Esophagus muscularis mucosa (tissue), 4 donors: Measurements from ENCODE around the gene HDGFL2.

Source experiments
- CTCF ChIP-seq, 3 experiments: fragments of 200-600 bp in 2 of 3; fragments of 450-650 bp in 1 of 3; sonication (generic) in 2 of 3; IDR thresholded peaks; one replicate each; pipeline ENCODE4 v1.5.1; 2017 to 2019; ENCODE audit warnings: antibody characterized with exemption in 3 of 3, mild to moderate bottlenecking in 2 of 3, moderate library complexity in 1 of 3
- EP300 ChIP-seq: sonication (generic); formaldehyde crosslinking; IDR thresholded peaks from one replicate; pipeline ENCODE4 v1.6.1; 2017; ENCODE audit warnings: antibody characterized with exemption
- POLR2A ChIP-seq: fragments of 450-650 bp; IDR thresholded peaks from one replicate; pipeline ENCODE4 v1.6.1; 2017; ENCODE audit warnings: antibody characterized with exemption, moderate library complexity, mild to moderate bottlenecking, low read depth

- TF ChIP-seq CTCF (IDR thresholded peaks at IDR 0.05) (no peak), POLR2A (no peak), EP300 (no peak)
These were observed 56.7 kb downstream of the HDGFL2 start for GRCh38 chr19:4528843-4529242.
